GM12878 (cell line): ENCODE results near the gene SLC25A27. TPM values are rescaled to one million over a fixed set of nuclear protein-coding genes. Genes with fewer than 3 reads are reported as not detected.

ENCODE experiments used
- ATAC-seq: fragments of 200-7000 bp; cut with Tn5 transposase; 3 replicates; pipeline ENCODE4 v1.9.1; 2020; ENCODE audit warnings: mild to moderate bottlenecking, moderate library complexity
- BruUV-seq: library from RNA; stranded (reverse); fragments of 400-500 nt; replicated peaks from 2 replicates; lab custom pipeline; 2021; lab: Mats Ljungman, UMichigan
- CTCF ChIA-PET: fragments of 300-600 bp; sonication (Branson Sonifier 250); formaldehyde crosslinking; extraction: SDS; loops from one replicate; lab custom pipeline; 2021; ENCODE audit warnings: inconsistent platforms; lab: Yijun Ruan, JAX
- POLR2A ChIA-PET: fragments of 350-600 bp; formaldehyde crosslinking; extraction: SDS; loops from one replicate; lab custom pipeline; 2021; ENCODE audit warnings: inconsistent platforms; lab: Charles Lee
- RAD21 ChIA-PET: fragments of 300-600 bp; sonication (Branson Sonifier 250); formaldehyde crosslinking; loops from one replicate; lab custom pipeline; 2023; ENCODE audit warnings: antibody characterized with exemption; ENCODE audit not compliant: unreplicated experiment; lab: Charles Lee
- SMC1A ChIA-PET: fragments of 300-600 bp; sonication (Branson Sonifier 250); formaldehyde crosslinking; loops from one replicate; lab custom pipeline; 2023; ENCODE audit not compliant: unreplicated experiment, uncharacterized antibody; lab: Charles Lee
- DNase-seq: peaks from one replicate; pipeline ENCODE4 v3.0.0-alpha.2; 2011; ENCODE audit warnings: low read depth, low spot score
- FAIRE-seq: peaks from 3 replicates; lab custom pipeline; 2011; peaks lifted over from hg19 to GRCh38; lab: Jason Lieb, UNC
- H2AFZ ChIP-seq: 2 replicates; pipeline ENCODE4 v1.6.0; 2011; ENCODE audit warnings: low read depth, low read length, control low read depth; ENCODE audit not compliant: control insufficient read depth
- H3K27ac ChIP-seq: 2 replicates; pipeline ENCODE4 v1.5.1; 2011; ENCODE audit warnings: control low read depth; ENCODE audit not compliant: control insufficient read depth, insufficient read depth
- H3K27me3 ChIP-seq, 2 experiments: replicated peaks in 1 of 2; 2 replicates each; pipeline versions ENCODE4 v1.6.0 to v1.6.1; 2011; ENCODE audit warnings: low read length in 1 of 2; ENCODE audit not compliant: control insufficient read depth in 2 of 2, insufficient read depth in 2 of 2
- H3K36me3 ChIP-seq, 2 experiments: 2 replicates each; pipeline ENCODE4 v1.5.1; 2011; ENCODE audit warnings: low read length in 1 of 2; ENCODE audit not compliant: control insufficient read depth in 2 of 2, insufficient read depth in 2 of 2
- H3K4me1 ChIP-seq: 2 replicates; pipeline ENCODE4 v1.6.1; 2011; ENCODE audit warnings: mild to moderate bottlenecking, low read length, moderate library complexity, mixed read lengths; ENCODE audit not compliant: control insufficient read depth, insufficient read depth
- H3K4me2 ChIP-seq: 2 replicates; pipeline ENCODE4 v1.6.0; 2011; ENCODE audit warnings: control low read depth; ENCODE audit not compliant: control insufficient read depth, insufficient read depth
- H3K4me3 ChIP-seq: fragments of 200-600 bp; sonication (generic); 2 replicates; pipeline ENCODE4 v1.5.1; 2016
- H3K79me2 ChIP-seq: 2 replicates; pipeline ENCODE4 v1.6.0; 2011; ENCODE audit warnings: low read length; ENCODE audit not compliant: control insufficient read depth, insufficient read depth
- H3K9ac ChIP-seq: 2 replicates; pipeline ENCODE4 v1.8.0; 2011; ENCODE audit warnings: low read length, control low read depth, mixed read lengths; ENCODE audit not compliant: control insufficient read depth, insufficient read depth
- H3K9me3 ChIP-seq: replicated peaks from 3 replicates; pipeline ENCODE4 v1.5.1; 2011; ENCODE audit warnings: mild to moderate bottlenecking, low read length; ENCODE audit not compliant: control insufficient read depth, insufficient read depth
- H4K20me1 ChIP-seq: 2 replicates; pipeline ENCODE4 v1.6.0; 2011; ENCODE audit not compliant: control insufficient read depth, insufficient read depth
- DPF2 ChIP-seq: fragments of 450-650 bp; IDR thresholded peaks from 2 replicates; pipeline ENCODE4 v1.6.1; 2017; ENCODE audit warnings: mild to moderate bottlenecking
- PML ChIP-seq: IDR thresholded peaks from 2 replicates; pipeline ENCODE4 v1.6.1; 2012; ENCODE audit warnings: low read length, inconsistent platforms
- RBBP5 ChIP-seq: fragments of 200-600 bp; sonication (generic); conservative IDR thresholded peaks from 2 replicates; pipeline ENCODE4 v1.6.1; 2016
- in situ Hi-C: fragments of 300-500 bp; cut with MboI; formaldehyde crosslinking; loops from 9 replicates; pipeline ENCODE4 v1.14.3; 2018; ENCODE audit warnings: mixed read lengths
- intact Hi-C: fragments of 100-400 bp; cut with micrococcal nuclease; formaldehyde crosslinking; loops from one replicate; pipeline ENCODE4 v1.14.2; 2022; ENCODE audit not compliant: unreplicated experiment
- polyA plus RNA-seq, 11 experiments: library from polyadenylated mRNA; depleted of rRNA in 4 of 11; unstranded in 6 of 11; stranded (reverse) in 5 of 11; fragments of >200 nt; fragmentation: Nextera tagmentation in 4 of 11; fragmentation: Illumina TruSeq in 1 of 11; extraction: Ambion mirVana in 4 of 11; extraction: Trizol in 1 of 11; gene quantifications; 1 replicate in 1 of 11; 2 replicates in 10 of 11; pipeline versions ENCODE4 v1.2.1 to v1.2.3, GENCODE V29; 2011 to 2016; ENCODE audit warnings: inconsistent platforms in 2 of 11, missing spikeins in 2 of 11, low read depth in 1 of 11
- total RNA-seq, 4 experiments: library from RNA; depleted of rRNA in 3 of 4; stranded (reverse); fragments of >200 nt in 3 of 4; fragmentation: Illumina TruSeq in 1 of 4; extraction: Trizol in 1 of 4; gene quantifications; 2 replicates each; pipeline versions ENCODE4 v1.2.1 to v1.2.3, GENCODE V29; 2013 to 2021
- TF ChIP-seq, protein P1 (sequence below): IDR thresholded peaks from 2 replicates; pipeline ENCODE4 v1.6.1; 2012; ENCODE audit warnings: improper control_type of control experiment, low read depth, low read length; ENCODE audit not compliant: insufficient replicate concordance
- TF ChIP-seq, protein P2 (sequence below): fragments of 450-650 bp; IDR thresholded peaks from 2 replicates; pipeline ENCODE4 v1.6.1; 2017; ENCODE audit warnings: mild to moderate bottlenecking, low read depth, inconsistent platforms; ENCODE audit not compliant: poor library complexity, severe bottlenecking
- TF ChIP-seq, protein P3 (sequence below): fragments of 450-650 bp; formaldehyde crosslinking; IDR thresholded peaks from 2 replicates; pipeline ENCODE4 v1.5.0; 2022; ENCODE audit warnings: mild to moderate bottlenecking, missing genetic modification characterization

The SLC25A27 gene
- total and polyA plus RNA-seq, 10 of the 15 experiments (the other 5 are each of a cell fraction or from before 2014, with no cell fraction given) = not detected

DNA sequence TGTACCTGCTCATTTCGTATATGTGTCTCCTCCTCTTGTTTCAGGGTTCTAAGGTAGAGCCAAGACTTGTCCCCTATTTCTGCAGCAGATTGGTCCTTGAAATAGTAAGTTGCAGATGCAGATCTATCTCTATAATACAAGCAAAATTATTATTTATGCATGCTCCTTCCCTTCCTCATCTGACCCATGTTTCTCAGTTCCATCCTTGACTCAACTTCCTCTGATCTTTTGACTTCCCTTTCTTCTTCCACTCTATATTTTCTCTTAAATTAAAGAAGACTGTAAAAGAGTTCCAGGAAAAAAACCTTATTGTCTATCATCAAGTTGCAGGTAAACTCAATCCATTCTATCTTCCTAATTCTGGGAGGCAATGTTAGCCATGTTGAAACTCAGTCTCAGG is 58.7 kb downstream of the SLC25A27 start (continued):
- TF ChIP-seq, protein P1, sequence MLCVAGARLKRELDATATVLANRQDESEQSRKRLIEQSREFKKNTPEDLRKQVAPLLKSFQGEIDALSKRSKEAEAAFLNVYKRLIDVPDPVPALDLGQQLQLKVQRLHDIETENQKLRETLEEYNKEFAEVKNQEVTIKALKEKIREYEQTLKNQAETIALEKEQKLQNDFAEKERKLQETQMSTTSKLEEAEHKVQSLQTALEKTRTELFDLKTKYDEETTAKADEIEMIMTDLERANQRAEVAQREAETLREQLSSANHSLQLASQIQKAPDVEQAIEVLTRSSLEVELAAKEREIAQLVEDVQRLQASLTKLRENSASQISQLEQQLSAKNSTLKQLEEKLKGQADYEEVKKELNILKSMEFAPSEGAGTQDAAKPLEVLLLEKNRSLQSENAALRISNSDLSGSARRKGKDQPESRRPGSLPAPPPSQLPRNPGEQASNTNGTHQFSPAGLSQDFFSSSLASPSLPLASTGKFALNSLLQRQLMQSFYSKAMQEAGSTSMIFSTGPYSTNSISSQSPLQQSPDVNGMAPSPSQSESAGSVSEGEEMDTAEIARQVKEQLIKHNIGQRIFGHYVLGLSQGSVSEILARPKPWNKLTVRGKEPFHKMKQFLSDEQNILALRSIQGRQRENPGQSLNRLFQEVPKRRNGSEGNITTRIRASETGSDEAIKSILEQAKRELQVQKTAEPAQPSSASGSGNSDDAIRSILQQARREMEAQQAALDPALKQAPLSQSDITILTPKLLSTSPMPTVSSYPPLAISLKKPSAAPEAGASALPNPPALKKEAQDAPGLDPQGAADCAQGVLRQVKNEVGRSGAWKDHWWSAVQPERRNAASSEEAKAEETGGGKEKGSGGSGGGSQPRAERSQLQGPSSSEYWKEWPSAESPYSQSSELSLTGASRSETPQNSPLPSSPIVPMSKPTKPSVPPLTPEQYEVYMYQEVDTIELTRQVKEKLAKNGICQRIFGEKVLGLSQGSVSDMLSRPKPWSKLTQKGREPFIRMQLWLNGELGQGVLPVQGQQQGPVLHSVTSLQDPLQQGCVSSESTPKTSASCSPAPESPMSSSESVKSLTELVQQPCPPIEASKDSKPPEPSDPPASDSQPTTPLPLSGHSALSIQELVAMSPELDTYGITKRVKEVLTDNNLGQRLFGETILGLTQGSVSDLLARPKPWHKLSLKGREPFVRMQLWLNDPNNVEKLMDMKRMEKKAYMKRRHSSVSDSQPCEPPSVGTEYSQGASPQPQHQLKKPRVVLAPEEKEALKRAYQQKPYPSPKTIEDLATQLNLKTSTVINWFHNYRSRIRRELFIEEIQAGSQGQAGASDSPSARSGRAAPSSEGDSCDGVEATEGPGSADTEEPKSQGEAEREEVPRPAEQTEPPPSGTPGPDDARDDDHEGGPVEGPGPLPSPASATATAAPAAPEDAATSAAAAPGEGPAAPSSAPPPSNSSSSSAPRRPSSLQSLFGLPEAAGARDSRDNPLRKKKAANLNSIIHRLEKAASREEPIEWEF = no peak
- no peak for TF ChIP-seq PML
- TF ChIP-seq, protein P2, sequence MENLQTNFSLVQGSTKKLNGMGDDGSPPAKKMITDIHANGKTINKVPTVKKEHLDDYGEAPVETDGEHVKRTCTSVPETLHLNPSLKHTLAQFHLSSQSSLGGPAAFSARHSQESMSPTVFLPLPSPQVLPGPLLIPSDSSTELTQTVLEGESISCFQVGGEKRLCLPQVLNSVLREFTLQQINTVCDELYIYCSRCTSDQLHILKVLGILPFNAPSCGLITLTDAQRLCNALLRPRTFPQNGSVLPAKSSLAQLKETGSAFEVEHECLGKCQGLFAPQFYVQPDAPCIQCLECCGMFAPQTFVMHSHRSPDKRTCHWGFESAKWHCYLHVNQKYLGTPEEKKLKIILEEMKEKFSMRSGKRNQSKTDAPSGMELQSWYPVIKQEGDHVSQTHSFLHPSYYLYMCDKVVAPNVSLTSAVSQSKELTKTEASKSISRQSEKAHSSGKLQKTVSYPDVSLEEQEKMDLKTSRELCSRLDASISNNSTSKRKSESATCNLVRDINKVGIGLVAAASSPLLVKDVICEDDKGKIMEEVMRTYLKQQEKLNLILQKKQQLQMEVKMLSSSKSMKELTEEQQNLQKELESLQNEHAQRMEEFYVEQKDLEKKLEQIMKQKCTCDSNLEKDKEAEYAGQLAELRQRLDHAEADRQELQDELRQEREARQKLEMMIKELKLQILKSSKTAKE = no peak

DNA sequence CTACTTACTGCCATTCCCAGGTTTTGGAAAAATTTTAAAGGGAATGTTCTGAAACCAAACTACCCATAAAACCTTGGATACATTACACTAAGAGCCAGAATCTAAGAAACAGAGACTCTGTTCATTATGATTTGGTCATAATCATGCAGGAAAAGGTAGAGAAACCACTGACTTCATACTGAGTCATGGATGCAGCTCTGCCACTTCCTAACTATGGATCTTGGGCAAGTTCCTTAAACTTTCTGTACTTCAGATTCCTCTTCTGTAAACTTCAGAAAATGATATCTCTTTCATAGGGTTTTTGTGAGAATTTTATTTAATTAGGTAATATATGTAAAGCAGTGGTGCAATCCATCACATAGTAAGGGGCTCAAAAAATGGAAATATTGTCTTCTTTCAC is 62.4 kb downstream of the SLC25A27 start:
- Histone ChIP-seq H3K9me3 (no peaks in the 10 kb centered on the region), H3K9ac (no peak overlapping the region), H4K20me1 (no peaks in the 10 kb centered on the region), H3K4me1 (no peaks in the 10 kb centered on the region), H3K4me3 (no peak overlapping the region), H3K4me2 (no peak overlapping the region), H2AFZ (no peak overlapping the region), H3K27ac (no peak overlapping the region), H3K27me3 (peaks cover 0 to 2% of the 10 kb centered on the region in 2 experiments; a peak in 2 of 4 replicates), H3K36me3 (no peaks in the 10 kb centered on the region), H3K79me2 (no peaks in the 10 kb centered on the region)
- ChIA-PET SMC1A (no interaction called here), CTCF (no interaction called here), POLR2A (no interaction called here), RAD21 (no interaction called here)
- in situ Hi-C loops = no loop called here
- BruUV-seq = no TSS peak
- no peak for DNase-seq
- no peak for ATAC-seq
- FAIRE-seq = no peak
- intact Hi-C loops = no loop called here
- TF ChIP-seq RBBP5 (no peak), DPF2 (no peak)
- TF ChIP-seq, protein P1 = no peak
- TF ChIP-seq, protein P3, sequence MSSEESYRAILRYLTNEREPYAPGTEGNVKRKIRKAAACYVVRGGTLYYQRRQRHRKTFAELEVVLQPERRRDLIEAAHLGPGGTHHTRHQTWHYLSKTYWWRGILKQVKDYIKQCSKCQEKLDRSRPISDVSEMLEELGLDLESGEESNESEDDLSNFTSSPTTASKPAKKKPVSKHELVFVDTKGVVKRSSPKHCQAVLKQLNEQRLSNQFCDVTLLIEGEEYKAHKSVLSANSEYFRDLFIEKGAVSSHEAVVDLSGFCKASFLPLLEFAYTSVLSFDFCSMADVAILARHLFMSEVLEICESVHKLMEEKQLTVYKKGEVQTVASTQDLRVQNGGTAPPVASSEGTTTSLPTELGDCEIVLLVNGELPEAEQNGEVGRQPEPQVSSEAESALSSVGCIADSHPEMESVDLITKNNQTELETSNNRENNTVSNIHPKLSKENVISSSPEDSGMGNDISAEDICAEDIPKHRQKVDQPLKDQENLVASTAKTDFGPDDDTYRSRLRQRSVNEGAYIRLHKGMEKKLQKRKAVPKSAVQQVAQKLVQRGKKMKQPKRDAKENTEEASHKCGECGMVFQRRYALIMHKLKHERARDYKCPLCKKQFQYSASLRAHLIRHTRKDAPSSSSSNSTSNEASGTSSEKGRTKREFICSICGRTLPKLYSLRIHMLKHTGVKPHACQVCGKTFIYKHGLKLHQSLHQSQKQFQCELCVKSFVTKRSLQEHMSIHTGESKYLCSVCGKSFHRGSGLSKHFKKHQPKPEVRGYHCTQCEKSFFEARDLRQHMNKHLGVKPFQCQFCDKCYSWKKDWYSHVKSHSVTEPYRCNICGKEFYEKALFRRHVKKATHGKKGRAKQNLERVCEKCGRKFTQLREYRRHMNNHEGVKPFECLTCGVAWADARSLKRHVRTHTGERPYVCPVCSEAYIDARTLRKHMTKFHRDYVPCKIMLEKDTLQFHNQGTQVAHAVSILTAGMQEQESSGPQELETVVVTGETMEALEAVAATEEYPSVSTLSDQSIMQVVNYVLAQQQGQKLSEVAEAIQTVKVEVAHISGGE = no peak
